GM18867 (cell line): ENCODE measurements around the gene ERH.
"Not testable (repeated sequence)": the region's sequence is repeated elsewhere in the genome, so short reads cannot be mapped to it uniquely, and the experiment has no call there.

Experiments
- ATAC-seq: cut with Tn5 transposase; IDR thresholded peaks from one replicate; pipeline ENCODE4 v1.9.1; 2021; ENCODE audit warnings: mild to moderate bottlenecking, moderate library complexity; ENCODE audit not compliant: unreplicated experiment

The ERH gene

GRCh38 chr14:69398818-69399210, 715 bp upstream of the ERH start:
- ATAC-seq: peak; percentile 8

- ATAC-seq: no peak
These were observed 2.2 kb downstream of the ERH start for GRCh38 chr14:69395929-69396328.

GRCh38 chr14:69392481-69392880, 5.6 kb downstream of the ERH start:
- ATAC-seq: no peak

GRCh38 chr14:69391400-69391799, 6.7 kb downstream of the ERH start:
- not testable (repeated sequence) for ATAC-seq

GRCh38 chr14:69387311-69387710, 10.8 kb downstream of the ERH start:
- no peak for ATAC-seq

- ATAC-seq: no peak
These were observed 19.8 kb downstream of the ERH start for GRCh38 chr14:69378274-69378673.

GRCh38 chr14:69376439-69376838, 21.7 kb downstream of the ERH start:
- no peak for ATAC-seq

DNA sequence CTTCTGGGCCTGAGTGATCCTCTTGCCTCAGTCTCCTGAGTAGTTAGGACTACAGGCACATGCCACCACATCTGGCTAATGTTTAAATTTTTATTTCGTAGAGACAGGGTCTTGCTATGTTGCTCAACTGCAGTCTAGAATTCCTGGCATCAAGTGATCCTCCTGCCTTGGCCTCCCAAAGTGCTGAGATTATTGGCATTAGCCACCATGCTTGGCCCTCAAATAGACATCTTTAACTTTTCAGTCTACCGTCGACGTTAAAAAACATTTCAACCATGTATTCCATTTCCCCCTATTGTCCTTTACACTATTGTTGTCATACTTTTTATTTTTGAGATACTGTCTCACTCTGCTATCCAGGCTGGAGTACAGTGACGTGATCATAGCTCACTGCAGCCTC, 22.4 kb downstream of the ERH start:
- no peak for ATAC-seq

DNA sequence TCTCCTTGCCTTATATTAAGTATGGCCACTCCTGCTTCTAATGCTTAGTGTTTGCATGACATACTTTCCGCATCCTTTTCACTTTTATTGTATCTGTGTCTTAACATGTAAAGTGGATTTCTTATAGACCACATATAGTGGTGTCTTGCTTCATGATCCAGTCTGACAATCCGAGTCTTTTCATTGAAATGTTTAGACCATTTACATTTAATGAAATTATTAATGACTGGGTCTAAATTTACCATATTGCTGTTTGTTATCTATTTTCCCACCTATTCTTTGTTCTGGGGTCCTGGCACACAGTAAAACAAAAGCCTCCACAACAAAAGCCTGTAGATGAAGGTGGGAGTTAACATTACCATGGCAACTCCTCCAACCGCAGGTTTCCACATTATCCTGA, 22.9 kb downstream of the ERH start:
- ATAC-seq: no peak

DNA sequence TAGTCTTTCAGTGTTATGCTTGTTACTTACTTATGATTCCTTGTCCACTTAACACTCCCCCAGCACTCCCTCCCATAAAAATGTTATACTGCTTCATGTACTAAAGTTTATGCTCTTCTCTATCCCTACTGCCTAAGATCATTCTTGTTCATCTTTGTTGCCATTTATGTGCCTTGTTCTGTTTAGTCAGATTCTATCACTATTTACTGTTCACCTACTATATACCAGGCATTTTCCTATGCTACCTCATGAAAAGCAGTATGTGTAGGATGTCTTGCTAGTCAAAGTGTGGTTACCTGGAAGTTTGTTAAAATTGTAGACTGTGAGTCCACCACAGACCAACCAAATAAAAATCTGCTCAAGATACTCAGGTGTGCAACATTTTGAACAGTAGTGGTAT, 23.9 kb downstream of the ERH start:
- no peak for ATAC-seq

GRCh38 chr14:69373104-69373503, 25.0 kb downstream of the ERH start:
- no peak for ATAC-seq

DNA sequence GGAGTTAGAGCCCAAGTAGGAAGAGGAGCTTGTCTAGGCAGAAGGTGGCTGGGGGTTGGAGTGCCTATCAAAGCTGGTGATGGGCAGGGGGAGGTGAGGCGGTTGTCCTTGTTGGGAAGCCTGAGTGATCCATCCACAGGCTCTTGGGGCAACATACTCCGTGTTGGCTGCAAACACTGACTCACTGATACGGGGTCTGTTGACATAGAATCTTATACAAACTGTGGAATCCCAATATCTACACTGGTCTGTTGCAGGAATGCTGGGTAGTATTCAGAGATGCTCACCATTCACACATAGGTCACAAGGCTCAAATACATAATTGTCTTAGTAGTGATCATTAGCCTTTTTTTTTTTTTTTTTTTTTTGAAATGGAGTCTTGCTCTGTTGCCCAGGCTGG, 26.0 kb downstream of the ERH start:
- ATAC-seq: no peak

DNA sequence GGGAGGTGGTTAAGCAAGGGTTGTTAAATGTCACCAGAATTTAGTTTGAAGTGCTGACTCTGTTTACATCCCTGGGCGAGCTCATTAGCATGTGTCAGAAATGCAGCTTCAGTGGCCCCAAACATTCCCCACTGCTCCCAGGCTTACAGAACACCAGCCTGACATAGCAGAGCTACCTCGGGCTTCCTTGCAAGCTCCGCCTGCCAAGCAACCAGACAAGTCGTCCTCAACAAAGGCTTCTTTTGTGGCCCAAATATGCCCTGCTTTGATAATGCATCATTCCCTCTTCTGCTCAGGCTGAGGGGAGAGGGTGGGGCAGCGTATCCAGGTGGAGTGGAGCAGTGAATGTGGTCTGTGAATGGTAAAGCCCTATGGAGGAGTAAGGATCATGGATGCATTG, 28.0 kb downstream of the ERH start:
- no peak for ATAC-seq

GRCh38 chr14:69368381-69368780, 29.7 kb downstream of the ERH start:
- ATAC-seq: no peak

DNA sequence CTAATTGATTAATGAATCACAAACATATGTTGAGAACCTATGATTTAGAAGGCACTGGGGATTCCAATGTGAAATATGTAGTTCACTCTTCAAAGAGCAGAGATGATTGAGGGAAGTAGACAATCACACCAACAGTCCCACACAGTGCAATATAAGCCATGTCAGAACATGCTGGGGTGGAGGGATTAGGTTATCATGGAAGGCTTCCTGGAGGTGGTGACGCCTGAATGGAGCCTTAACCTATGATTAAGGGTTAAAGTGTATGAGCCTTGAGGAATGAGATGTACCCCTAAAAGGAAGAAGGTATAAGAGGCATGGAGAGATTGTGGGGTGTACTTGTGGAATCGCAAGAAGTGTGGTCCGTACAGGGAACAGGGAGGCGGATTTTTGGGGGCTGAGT, 31.3 kb downstream of the ERH start:
- ATAC-seq: no peak

GRCh38 chr14:69366069-69366468, 32.0 kb downstream of the ERH start:
- ATAC-seq: no peak

DNA sequence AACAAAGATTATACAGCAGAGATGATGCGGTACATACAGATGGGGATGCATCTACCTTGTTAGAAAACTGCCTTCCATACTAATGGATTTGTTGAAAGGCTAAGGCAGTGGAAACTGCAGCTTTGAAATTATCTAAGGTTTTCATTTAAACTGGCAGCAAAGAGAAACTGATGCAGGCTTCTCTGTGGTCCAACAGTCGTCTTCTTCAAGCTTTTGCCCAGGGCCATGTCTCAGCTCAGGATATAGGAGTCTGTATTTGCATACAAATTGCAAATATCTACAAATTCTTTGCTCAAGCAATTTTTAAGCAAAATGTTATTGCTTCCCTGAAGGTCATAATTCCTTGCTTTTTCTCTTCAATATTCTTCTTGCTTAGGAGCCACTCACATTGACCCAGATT, 33.7 kb downstream of the ERH start:
- no peak for ATAC-seq

DNA sequence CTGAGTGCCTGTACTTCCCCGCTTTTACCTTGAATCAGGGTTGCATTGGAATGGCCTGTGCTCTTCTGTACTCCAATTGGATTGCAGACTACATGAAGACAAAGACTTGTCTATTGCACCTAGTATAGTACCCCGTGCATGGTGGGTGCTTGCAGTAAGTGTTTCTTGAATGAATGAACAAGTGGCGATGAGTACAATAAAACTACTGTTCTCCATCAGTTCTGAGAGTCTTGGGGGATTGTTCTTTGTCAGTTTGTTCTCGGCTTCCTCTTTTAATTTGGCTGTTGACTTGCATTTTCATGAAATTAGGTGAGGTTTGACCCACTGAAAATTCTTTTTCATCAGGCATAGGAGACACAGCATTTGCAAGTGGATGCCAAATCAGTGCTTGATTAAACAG, 34.1 kb downstream of the ERH start:
- ATAC-seq: no peak

- no peak for ATAC-seq
These were observed 35.0 kb downstream of the ERH start for GRCh38 chr14:69363055-69363454.

- ATAC-seq: no peak
These were observed 37.5 kb downstream of the ERH start for GRCh38 chr14:69360438-69361108.

DNA sequence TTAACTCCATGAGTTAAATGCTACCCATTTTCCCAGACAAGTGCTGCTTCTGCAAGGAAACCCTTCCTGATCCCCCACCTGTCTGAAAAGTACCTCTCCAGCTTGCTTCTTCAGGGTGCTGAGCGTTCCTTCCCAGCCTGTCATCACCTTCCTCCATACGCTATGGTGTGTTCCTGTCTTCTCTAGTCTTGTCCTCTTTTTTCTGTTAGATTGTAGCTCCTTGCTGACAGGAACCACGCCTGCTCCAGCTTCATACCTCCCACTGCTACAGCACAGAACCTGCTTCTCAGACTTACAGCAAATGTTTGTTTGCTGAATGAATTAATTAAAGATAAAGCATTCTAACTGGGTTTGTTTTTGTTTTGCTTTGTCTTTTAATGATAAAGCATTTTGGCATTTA, 39.1 kb downstream of the ERH start:
- no peak for ATAC-seq

DNA sequence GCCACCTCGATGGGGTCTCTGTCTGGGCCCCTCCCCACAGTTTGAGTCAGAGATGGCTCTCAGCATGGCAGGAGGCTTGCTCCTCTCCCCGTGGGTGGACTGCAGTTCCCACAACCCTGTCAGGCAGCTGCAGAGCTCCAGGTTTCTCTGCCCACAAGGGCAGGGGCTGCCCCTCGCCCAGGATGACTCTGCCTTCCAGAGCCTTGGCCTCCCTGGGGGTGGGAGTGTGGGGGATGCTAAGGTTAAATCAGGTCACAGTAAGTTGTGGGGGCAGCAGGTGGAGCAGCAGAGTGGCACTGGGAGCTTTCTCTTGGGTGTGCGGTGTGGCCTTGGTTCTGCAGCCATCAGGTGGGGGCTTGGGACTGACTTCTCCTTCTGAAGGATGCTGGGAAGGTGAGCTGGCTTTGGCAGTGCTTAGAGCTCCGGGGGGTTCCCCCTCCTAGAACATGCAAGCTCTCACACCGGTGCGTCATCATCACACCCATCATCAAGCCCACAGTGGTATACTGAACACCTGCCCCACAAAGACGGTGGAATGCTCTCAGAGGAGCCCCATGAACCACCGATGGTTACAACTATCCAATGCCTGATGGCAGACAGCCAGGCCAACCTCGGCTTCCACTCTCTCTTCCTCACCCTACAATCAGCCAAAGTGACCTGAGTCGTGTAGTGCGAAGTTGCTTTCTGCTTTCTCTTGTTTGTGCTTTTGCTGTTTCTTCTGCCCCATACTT, 39.7 kb downstream of the ERH start:
- no peak for ATAC-seq
